Kidney (tissue), 14 donors: ENCODE results near the gene CHD9NB. TPM values are rescaled to one million over a fixed set of nuclear protein-coding genes. Genes with fewer than 3 reads are reported as not detected.

Experiments used
- DNase-seq, 5 donors: peaks; one replicate each; pipeline ENCODE4 v3.0.0-alpha.2; 2013 to 2020
- FAIRE-seq: peaks from 2 replicates; lab custom pipeline; 2012; peaks lifted over from hg19 to GRCh38; lab: Jason Lieb, UNC
- H3K27ac ChIP-seq, 2 donors: one replicate each; pipeline ENCODE4 v1.7.0; 2013; ENCODE audit warnings: low read depth in 2 of 2, low read length in 2 of 2, inconsistent platforms in 1 of 2
- H3K27me3 ChIP-seq: one replicate; pipeline ENCODE4 v1.7.1; 2013; ENCODE audit warnings: low read length, inconsistent platforms; ENCODE audit not compliant: control insufficient read depth, insufficient read depth
- H3K36me3 ChIP-seq, 3 donors: one replicate each; pipeline versions ENCODE4 v1.7.0 to v1.7.1; 2013; ENCODE audit warnings: low read length in 3 of 3, control low read depth in 1 of 3, inconsistent platforms in 1 of 3; ENCODE audit not compliant: insufficient read depth in 3 of 3, control insufficient read depth in 2 of 3
- H3K4me1 ChIP-seq, 3 donors: one replicate each; pipeline versions ENCODE4 v1.7.0 to v1.7.1; 2013; ENCODE audit warnings: low read length in 3 of 3, inconsistent platforms in 1 of 3, low read depth in 1 of 3; ENCODE audit not compliant: control insufficient read depth in 2 of 3, insufficient read depth in 2 of 3
- H3K4me3 ChIP-seq, 3 donors: one replicate each; pipeline versions ENCODE4 v1.7.0 to v1.8.1; 2013; ENCODE audit warnings: low read length in 3 of 3, control low read depth in 1 of 3, inconsistent platforms in 1 of 3
- H3K9ac ChIP-seq, 3 donors: one replicate each; pipeline versions ENCODE4 v1.7.0 to v1.7.1; 2013; ENCODE audit warnings: low read length in 3 of 3, control low read depth in 1 of 3, inconsistent platforms in 1 of 3
- H3K9me3 ChIP-seq, 3 donors: one replicate each; pipeline versions ENCODE4 v1.7.0 to v1.7.1; 2013; ENCODE audit warnings: low read length in 3 of 3, control low read depth in 1 of 3, inconsistent platforms in 1 of 3; ENCODE audit not compliant: control insufficient read depth in 2 of 3, insufficient read depth in 1 of 3
- intact Hi-C: fragments of 100-400 bp; cut with DNase I; formaldehyde crosslinking; loops from one replicate; pipeline ENCODE4 v1.11.1; 2022
- polyA plus RNA-seq: library from polyadenylated mRNA; stranded (reverse); fragments of 350-450 nt; fragmentation: Illumina TruSeq; extraction: RNeasy Lipid Tissue Mini Kit (QIAGEN cat#74804); gene quantifications from one replicate; pipeline ENCODE4 v1.2.3, GENCODE V29; 2014; ENCODE audit warnings: low read depth, low replicate concordance; ENCODE audit not compliant: insufficient read depth
- total RNA-seq: library from RNA; stranded (reverse); fragmentation: NEBNext Ultra II Directional; extraction: Animal tissue kit (Norgen Biotek cat#: 25700); gene quantifications from one replicate; pipeline ENCODE4 v1.2.1, GENCODE V29; 2021
- TF ChIP-seq, protein P1 (sequence below): IDR thresholded peaks from 3 replicates; pipeline ENCODE4 v1.5.1; 2012; ENCODE audit warnings: mild to moderate bottlenecking, moderate library complexity, borderline replicate concordance; ENCODE audit not compliant: insufficient read depth; ENCODE audit errors: extremely low read depth
- donor health status: control.
- donor health status: control.
- donor health status: control.
- donor health status: control.
- donor health status: control.
- donor health status: DM: yes; HTN: yes; CAD: no.
- donor health status: Normal renal cell carcinoma (clear cell type).

CHD9NB gene
- total and polyA plus RNA-seq, 2 donors from 2014 or later = 9.8 to 26.2 TPM

DNA sequence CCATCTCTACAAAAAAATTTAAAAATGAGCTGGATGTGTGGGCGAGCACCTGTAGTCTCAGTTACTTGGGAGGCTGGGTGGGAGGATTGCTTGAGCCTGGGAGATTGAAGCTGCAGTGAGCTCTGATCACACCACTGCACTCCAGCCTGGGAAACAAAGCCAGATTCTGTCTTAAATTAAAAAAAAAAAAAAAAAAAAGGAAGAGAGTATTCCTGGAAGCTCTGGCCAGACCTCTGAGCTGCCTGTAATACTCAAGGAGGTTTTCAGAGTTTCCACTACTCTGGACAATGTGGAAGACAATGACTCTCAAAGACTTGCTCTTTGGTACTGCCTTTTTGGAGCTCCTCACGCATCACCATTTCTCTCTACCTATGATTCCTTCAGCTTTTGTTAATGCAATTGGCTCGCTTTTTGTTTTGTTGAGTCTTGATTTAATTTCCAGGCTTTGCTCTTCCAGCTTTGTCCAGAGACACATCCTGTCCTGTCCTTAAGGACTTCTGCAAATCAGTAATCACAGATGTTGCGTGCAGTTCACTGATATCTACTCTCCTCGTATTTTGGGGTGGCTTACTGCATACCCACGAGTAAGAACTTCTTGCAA lies 12.9 kb upstream of the CHD9NB start:
- Histone ChIP-seq H3K4me1 (peaks cover 0 to 9% (median 4%) of the 10 kb centered on the region in 3 donors), H3K4me3 (no peak overlapping the region), H3K27me3 (no peaks in the 10 kb centered on the region), H3K36me3 (no peaks in the 10 kb centered on the region), H3K9me3 (no peaks in the 10 kb centered on the region), H3K9ac (no peak overlapping the region), H3K27ac (peak overlapping the region in 1 of 2 donors; percentile 3)
- DNase-seq (no peak), FAIRE-seq (no peak)
- intact Hi-C loops = no loop called here
- TF ChIP-seq, protein P1, sequence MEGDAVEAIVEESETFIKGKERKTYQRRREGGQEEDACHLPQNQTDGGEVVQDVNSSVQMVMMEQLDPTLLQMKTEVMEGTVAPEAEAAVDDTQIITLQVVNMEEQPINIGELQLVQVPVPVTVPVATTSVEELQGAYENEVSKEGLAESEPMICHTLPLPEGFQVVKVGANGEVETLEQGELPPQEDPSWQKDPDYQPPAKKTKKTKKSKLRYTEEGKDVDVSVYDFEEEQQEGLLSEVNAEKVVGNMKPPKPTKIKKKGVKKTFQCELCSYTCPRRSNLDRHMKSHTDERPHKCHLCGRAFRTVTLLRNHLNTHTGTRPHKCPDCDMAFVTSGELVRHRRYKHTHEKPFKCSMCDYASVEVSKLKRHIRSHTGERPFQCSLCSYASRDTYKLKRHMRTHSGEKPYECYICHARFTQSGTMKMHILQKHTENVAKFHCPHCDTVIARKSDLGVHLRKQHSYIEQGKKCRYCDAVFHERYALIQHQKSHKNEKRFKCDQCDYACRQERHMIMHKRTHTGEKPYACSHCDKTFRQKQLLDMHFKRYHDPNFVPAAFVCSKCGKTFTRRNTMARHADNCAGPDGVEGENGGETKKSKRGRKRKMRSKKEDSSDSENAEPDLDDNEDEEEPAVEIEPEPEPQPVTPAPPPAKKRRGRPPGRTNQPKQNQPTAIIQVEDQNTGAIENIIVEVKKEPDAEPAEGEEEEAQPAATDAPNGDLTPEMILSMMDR = no peak

DNA sequence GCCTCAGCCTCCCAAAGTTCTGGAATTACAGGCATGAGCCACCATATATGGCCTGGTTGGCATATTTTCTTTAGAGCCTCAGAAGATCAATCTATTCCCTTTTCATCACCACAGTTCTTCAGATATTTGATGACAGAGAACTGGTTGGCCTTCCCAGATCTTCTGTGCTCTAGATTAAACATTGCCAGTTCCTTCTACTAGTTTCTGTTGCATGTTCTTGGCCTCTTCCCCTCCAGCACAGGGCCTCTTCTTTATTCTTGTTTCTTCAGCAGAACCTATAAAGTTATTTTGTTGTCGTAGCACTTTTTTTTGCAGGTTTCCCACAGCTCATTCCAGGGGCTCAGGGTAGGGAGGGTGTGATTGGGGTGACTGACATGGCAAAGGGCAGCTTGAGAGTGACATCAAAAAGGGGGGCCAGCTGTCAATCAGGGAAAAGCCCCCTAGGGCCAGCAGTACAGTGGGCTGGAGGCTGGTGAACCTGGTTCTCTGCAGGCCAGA lies 11.4 kb upstream of the CHD9NB start:
- peaks cover 0 to 9% (median 4%) of the 10 kb centered on the region in 3 donors for H3K4me1 ChIP-seq
- TF ChIP-seq, protein P1 = no peak
- H3K9ac ChIP-seq = no peak overlapping the region
- intact Hi-C loops = no loop called here
- no peak overlapping the region for H3K27ac ChIP-seq
- H3K27me3 ChIP-seq = no peaks in the 10 kb centered on the region
- no peak for FAIRE-seq
- H3K4me3 ChIP-seq = no peak overlapping the region
- no peaks in the 10 kb centered on the region for H3K9me3 ChIP-seq
- H3K36me3 ChIP-seq = no peaks in the 10 kb centered on the region
- DNase-seq = no peak

DNA sequence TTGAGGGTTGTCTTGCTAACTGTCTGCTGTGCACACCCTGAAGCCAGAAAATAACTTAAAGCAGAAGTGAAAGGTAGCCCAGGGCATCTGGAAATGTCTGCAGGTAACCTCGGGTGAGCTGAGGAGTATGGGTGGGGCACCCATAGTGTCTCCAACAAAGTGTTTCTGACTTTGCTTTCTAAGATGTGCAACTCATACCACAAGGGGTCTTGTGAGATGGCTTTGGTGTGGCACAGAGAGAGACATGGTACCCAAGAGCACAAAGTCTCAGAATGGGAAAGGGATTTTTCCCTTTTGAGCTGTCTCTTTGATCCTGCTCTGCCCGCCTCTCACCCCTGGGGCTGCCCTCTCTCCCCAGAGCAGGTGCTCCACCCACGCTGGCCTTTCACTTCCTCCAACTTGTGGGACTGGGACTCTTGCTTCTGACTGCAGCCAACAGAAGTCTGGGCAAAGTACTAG lies 9.0 kb upstream of the CHD9NB start:
- intact Hi-C loops = no loop called here
- FAIRE-seq (no peak), DNase-seq (no peak)
- H3K9me3 ChIP-seq = no peaks in the 10 kb centered on the region
- no peaks in the 10 kb centered on the region for H3K27me3 ChIP-seq
- no peak overlapping the region for H3K9ac ChIP-seq
- peak overlapping the region in 1 of 2 donors; percentile 45 for H3K27ac ChIP-seq
- H3K4me3 ChIP-seq = no peak overlapping the region
- TF ChIP-seq, protein P1 = no peak
- peaks cover 0 to 11% (median 5%) of the 10 kb centered on the region in 3 donors for H3K4me1 ChIP-seq
- H3K36me3 ChIP-seq = no peaks in the 10 kb centered on the region
